PFSK-1 (cell line): Measurements from ENCODE around the gene ZNF83.

Source experiments
- FOXP2 ChIP-seq: optimal IDR thresholded peaks from 2 replicates; pipeline ENCODE3; 2011; ENCODE audit warnings: borderline replicate concordance, control low read depth, inconsistent platforms; ENCODE audit not compliant: insufficient read depth; ENCODE audit errors: extremely low read length, extremely low read depth
- POLR2AphosphoS5 ChIP-seq: IDR thresholded peaks from 2 replicates; pipeline ENCODE4 v1.6.1; 2012; ENCODE audit warnings: low read depth, mild to moderate bottlenecking, control low read depth, low read length, moderate library complexity
- SIN3A ChIP-seq: IDR thresholded peaks from 2 replicates; pipeline ENCODE4 v1.6.1; 2012; ENCODE audit warnings: mild to moderate bottlenecking, low read length, moderate library complexity, borderline replicate concordance; ENCODE audit not compliant: insufficient read depth
- TAF1 ChIP-seq: IDR thresholded peaks from 2 replicates; pipeline ENCODE4 v1.6.1; 2012; ENCODE audit warnings: low read length, control low read depth, borderline replicate concordance; ENCODE audit not compliant: insufficient read depth
- TF ChIP-seq, protein P1 (sequence below), 2 experiments: IDR thresholded peaks; 2 replicates each; pipeline versions ENCODE4 v1.6.1 to v1.8.0; 2011 to 2012; ENCODE audit warnings: low read depth in 2 of 2, low read length in 2 of 2, control low read depth in 1 of 2, inconsistent platforms in 1 of 2, mild to moderate bottlenecking in 1 of 2, moderate library complexity in 1 of 2; ENCODE audit not compliant: insufficient read depth in 1 of 2

ZNF83 gene

DNA sequence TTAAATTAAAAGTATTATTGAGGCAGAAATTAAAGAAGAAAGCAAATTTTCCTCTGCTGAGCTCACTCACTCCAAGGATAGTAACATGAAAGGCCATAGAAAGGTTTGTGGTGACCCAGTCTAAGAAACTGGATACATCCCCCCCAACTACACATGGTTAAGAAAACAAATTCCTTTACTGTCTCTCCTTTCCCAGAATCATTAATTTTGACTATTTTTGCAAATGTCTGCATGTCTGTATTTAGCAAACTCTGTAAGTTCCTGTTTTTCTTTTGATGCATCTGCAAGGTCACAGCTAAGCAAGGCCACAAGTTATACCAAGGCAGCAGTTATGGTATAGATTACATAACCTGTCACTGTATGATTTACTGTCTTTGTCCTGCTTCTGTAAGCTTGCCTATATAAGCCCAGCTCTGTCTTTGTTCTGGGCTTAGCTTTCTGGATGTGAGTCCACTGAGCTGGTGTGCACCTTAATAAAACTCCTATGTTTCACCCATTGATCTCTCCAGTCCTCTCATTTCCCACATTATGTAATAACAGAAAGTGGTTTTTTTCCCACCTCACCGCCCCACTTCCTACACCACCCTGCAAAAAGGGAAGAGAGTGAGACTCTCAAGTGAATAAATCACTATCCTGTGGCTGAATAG is 8.5 kb upstream of the ZNF83 start:
- TF ChIP-seq, protein P1, sequence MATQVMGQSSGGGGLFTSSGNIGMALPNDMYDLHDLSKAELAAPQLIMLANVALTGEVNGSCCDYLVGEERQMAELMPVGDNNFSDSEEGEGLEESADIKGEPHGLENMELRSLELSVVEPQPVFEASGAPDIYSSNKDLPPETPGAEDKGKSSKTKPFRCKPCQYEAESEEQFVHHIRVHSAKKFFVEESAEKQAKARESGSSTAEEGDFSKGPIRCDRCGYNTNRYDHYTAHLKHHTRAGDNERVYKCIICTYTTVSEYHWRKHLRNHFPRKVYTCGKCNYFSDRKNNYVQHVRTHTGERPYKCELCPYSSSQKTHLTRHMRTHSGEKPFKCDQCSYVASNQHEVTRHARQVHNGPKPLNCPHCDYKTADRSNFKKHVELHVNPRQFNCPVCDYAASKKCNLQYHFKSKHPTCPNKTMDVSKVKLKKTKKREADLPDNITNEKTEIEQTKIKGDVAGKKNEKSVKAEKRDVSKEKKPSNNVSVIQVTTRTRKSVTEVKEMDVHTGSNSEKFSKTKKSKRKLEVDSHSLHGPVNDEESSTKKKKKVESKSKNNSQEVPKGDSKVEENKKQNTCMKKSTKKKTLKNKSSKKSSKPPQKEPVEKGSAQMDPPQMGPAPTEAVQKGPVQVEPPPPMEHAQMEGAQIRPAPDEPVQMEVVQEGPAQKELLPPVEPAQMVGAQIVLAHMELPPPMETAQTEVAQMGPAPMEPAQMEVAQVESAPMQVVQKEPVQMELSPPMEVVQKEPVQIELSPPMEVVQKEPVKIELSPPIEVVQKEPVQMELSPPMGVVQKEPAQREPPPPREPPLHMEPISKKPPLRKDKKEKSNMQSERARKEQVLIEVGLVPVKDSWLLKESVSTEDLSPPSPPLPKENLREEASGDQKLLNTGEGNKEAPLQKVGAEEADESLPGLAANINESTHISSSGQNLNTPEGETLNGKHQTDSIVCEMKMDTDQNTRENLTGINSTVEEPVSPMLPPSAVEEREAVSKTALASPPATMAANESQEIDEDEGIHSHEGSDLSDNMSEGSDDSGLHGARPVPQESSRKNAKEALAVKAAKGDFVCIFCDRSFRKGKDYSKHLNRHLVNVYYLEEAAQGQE (IDR thresholded peaks at IDR 0.05; ENCODE audit: insufficient read depth in 1 of 2, low read depth in 2 of 2, low read length in 2 of 2), result no peak
- TF ChIP-seq POLR2AphosphoS5 (no peak), SIN3A (no peak), FOXP2 (no peak), TAF1 (no peak)

- TF ChIP-seq, protein P1 (IDR thresholded peaks at IDR 0.05; ENCODE audit: insufficient read depth in 1 of 2, low read depth in 2 of 2, low read length in 2 of 2), result no peak
- TF ChIP-seq POLR2AphosphoS5, result no peak
- no peak for TF ChIP-seq SIN3A
- TF ChIP-seq FOXP2, result no peak
- no peak for TF ChIP-seq TAF1
Measured at GRCh38 chr19:52640916-52641315, 2.8 kb upstream of the ZNF83 start.

DNA sequence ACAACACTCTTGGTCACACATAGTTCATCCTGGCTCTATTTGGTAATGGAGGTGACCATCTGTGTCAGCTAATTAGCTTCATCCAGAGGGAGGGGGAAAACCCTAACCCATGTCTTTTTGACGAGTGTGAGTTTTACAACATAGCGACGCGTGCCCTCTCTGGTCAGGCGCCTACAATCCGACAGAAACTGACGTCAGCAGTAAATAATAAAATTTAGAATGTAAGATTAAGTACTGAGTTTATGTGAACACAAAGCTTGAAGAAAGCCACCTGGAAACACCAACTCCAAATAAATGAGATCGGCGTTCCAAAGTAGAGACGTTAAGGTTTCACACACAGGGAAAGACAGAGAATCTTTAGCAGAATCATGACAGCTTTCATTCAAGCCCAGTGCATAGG is 1.8 kb upstream of the ZNF83 start:
- TF ChIP-seq FOXP2 (no peak), TAF1 (no peak), POLR2AphosphoS5 (no peak), SIN3A (no peak)
- TF ChIP-seq, protein P1 (IDR thresholded peaks at IDR 0.05; ENCODE audit: insufficient read depth in 1 of 2, low read depth in 2 of 2, low read length in 2 of 2), result no peak

DNA sequence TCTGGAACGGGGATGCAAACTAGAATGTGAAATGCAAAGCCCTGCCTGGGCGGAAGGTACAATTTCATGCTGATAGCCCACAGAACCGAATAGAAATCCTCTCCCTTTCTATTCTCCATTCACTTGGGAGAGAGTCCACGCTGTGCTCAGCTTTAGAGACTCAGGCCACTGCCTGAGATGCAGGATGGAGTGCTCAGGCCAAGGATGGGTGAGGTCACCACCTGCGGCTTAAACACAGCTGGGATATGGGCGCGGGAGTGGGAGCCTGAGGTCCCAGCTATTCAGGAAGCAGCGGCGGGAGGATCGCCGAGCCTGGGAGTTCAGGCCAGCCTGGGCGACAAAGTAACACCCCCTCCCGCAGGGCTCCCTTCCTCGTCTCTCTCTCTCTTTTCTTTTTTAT is 446 bp upstream of the ZNF83 start:
- TF ChIP-seq, protein P1 (IDR thresholded peaks at IDR 0.05; ENCODE audit: insufficient read depth in 1 of 2, low read depth in 2 of 2, low read length in 2 of 2), result no peak
- no peak for TF ChIP-seq FOXP2
- TF ChIP-seq POLR2AphosphoS5, result no peak
- TF ChIP-seq TAF1, result no peak
- TF ChIP-seq SIN3A, result no peak
